ENCODE data around the gene CNTN4. TPM values are rescaled to one million over a fixed set of nuclear protein-coding genes. Genes with fewer than 3 reads are reported as not detected.

CNTN4 gene
- total RNA-seq, 1 donor from 2014 or later, result 22.1 TPM

DNA sequence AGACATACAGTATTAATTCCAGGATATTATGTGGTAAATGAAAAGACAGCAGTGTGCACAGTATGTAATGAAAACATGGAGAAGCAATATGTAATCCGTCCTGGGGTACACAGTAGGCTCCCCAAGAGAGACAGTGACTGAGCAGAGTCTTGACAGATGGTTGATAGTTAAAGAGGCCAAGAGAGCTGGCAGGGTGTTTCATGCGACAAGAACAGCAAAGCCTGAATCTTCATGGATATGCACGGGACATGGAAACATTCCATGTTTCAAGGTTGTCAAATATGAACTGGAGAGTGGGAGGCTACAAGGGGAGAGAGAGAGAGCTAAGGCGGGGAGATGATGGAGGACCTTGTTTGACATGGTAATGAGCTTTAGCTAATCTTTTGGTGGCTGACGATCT, 673.1 kb downstream of the CNTN4 start:
- no peaks in the 10 kb centered on the region for H3K27me3 ChIP-seq
- DNase-seq (ENCODE audit: extremely low spot score in 2 of 2), result no peak
- no peak for TF ChIP-seq POLR2AphosphoS5 (IDR thresholded peaks at IDR 0.05; ENCODE audit: insufficient read depth in 1 of 2, low read depth in 1 of 2)
- TF ChIP-seq, protein P1, sequence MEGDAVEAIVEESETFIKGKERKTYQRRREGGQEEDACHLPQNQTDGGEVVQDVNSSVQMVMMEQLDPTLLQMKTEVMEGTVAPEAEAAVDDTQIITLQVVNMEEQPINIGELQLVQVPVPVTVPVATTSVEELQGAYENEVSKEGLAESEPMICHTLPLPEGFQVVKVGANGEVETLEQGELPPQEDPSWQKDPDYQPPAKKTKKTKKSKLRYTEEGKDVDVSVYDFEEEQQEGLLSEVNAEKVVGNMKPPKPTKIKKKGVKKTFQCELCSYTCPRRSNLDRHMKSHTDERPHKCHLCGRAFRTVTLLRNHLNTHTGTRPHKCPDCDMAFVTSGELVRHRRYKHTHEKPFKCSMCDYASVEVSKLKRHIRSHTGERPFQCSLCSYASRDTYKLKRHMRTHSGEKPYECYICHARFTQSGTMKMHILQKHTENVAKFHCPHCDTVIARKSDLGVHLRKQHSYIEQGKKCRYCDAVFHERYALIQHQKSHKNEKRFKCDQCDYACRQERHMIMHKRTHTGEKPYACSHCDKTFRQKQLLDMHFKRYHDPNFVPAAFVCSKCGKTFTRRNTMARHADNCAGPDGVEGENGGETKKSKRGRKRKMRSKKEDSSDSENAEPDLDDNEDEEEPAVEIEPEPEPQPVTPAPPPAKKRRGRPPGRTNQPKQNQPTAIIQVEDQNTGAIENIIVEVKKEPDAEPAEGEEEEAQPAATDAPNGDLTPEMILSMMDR (IDR thresholded peaks at IDR 0.05), result no peak
- TF ChIP-seq POLR2A (IDR thresholded peaks at IDR 0.05), result no peak
- no peaks in the 10 kb centered on the region for H3K9me3 ChIP-seq
- H3K36me3 ChIP-seq, result no peaks in the 10 kb centered on the region
- no peak overlapping the region for H3K4me3 ChIP-seq
- intact Hi-C loops (cut with DNase I), result no loop called here
- H3K4me1 ChIP-seq, result no peaks in the 10 kb centered on the region
- no peak overlapping the region for H3K27ac ChIP-seq

DNA sequence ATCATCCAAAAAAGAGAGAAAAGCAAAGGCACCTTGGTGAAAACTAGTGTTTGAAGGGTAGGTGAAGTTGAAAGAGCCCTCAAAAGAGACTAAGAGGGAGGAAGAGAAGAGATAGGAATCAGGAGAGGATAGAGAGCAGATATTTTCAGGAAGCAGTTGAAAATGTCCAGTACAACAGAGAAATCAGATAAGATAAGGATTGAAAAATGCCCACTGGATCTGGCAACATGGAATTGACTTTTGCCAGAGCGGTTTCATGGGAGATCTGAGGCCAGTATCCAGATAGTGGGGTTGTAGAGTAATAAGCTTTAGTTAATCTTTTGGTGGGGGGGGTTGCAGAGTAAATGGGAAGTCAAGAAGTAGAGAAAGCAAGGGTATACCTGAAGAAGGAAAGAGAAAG, 674.1 kb downstream of the CNTN4 start:
- TF ChIP-seq POLR2A (IDR thresholded peaks at IDR 0.05) (no peak), POLR2AphosphoS5 (IDR thresholded peaks at IDR 0.05; ENCODE audit: insufficient read depth in 1 of 2, low read depth in 1 of 2) (no peak)
- TF ChIP-seq, protein P1 (IDR thresholded peaks at IDR 0.05), result no peak
- Histone ChIP-seq H3K27me3 (no peaks in the 10 kb centered on the region), H3K4me1 (no peaks in the 10 kb centered on the region), H3K9me3 (no peaks in the 10 kb centered on the region), H3K27ac (no peak overlapping the region), H3K36me3 (no peaks in the 10 kb centered on the region), H3K4me3 (no peak overlapping the region)
- DNase-seq (ENCODE audit: extremely low spot score in 2 of 2), result no peak
- intact Hi-C loops (cut with DNase I), result no loop called here

DNA sequence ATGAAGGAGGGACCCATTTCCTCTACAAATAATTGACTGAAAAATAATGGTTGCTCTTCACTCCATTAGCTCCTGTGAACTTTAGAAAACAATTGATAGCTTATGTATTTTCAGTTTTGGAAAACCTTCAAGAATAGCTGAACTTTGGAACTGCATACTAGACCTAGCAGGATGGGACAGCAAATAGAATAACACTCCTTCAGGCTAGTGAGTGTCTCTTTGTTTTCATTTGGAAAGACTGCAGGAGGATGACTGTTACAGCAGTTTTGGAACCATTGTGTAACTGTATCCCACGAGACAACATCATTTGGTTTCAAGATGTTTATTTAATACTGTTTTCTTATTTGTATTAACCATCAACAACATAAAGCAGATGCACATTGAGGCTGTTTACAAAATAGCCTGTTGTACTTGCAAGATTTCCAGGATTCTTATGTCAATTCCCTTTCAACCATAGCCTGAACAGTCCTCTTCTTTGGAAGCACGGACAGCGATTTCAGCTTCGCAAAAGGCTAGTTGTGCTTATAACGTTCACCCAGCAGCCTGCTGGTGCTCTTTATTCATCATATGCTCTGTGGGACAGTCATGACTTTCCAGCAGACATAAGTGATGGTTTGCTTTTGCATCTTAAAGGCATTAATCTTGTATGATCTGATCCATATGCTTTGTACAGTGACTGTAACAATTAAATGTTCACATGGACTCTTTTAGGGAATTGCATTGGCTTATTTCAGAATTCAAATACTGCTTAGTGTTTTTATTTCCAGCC, 676.0 kb downstream of the CNTN4 start:
- intact Hi-C loops (cut with DNase I), result no loop called here
- no peak for TF ChIP-seq POLR2AphosphoS5 (IDR thresholded peaks at IDR 0.05; ENCODE audit: insufficient read depth in 1 of 2, low read depth in 1 of 2)

DNA sequence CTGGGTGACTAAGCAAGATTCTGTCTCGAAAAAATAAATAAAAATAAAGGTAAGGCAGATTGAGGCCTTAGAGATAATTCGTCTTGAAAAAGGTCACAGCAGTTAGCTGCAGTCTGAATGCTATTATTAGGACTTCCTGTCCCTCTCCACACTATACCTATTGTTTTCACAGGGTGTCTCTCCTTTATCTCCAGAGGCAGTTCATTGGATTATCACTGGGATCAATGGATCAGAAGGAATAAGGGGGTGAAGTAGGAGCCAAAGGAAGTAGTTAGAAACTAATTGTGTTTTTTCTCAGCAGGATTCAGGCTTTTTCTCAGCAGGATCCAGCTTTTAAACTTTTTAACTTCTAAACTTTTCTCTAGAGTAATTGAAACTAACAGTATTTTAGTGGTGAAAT, 684.6 kb downstream of the CNTN4 start:
- H3K4me1 ChIP-seq, result no peaks in the 10 kb centered on the region
- no peak overlapping the region for H3K4me3 ChIP-seq
- no peaks in the 10 kb centered on the region for H3K9me3 ChIP-seq
- H3K27ac ChIP-seq, result no peak overlapping the region
- DNase-seq (ENCODE audit: extremely low spot score in 2 of 2), result no peak
- no peak for TF ChIP-seq POLR2AphosphoS5 (IDR thresholded peaks at IDR 0.05; ENCODE audit: insufficient read depth in 1 of 2, low read depth in 1 of 2)
- TF ChIP-seq, protein P1 (IDR thresholded peaks at IDR 0.05), result no peak
- TF ChIP-seq POLR2A (IDR thresholded peaks at IDR 0.05), result no peak
- H3K27me3 ChIP-seq, result no peaks in the 10 kb centered on the region
- intact Hi-C loops (cut with DNase I), result no loop called here
- H3K36me3 ChIP-seq, result no peaks in the 10 kb centered on the region

More for the DNA sequence above, 676.0 kb downstream of the CNTN4 start:
- no peaks in the 10 kb centered on the region for H3K27me3 ChIP-seq
- H3K27ac ChIP-seq, result no peak overlapping the region
- no peak overlapping the region for H3K4me3 ChIP-seq
- no peaks in the 10 kb centered on the region for H3K36me3 ChIP-seq
- no peaks in the 10 kb centered on the region for H3K4me1 ChIP-seq
- H3K9me3 ChIP-seq, result no peaks in the 10 kb centered on the region
- DNase-seq (ENCODE audit: extremely low spot score in 2 of 2), result no peak

DNA sequence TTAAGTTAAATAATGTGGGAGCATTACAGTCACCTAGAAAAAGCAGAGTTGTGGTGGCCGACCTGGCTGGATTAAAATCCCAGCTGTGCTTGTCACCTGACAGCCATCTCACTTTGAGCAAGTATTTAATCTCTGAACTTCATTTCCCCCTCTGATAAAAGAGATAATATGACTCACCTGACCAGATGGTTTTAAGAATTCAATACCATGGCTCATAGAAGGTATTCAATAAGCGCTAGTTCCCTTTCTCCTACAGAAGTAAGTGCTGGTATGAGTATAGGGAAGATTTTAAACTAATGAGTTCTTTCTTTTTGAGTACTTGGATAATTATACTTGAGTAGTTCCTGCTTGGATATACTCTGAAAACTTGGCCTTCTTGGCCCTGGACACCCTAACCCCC, 686.0 kb downstream of the CNTN4 start:
- Histone ChIP-seq H3K27ac (no peak overlapping the region), H3K27me3 (no peaks in the 10 kb centered on the region), H3K4me1 (no peaks in the 10 kb centered on the region), H3K4me3 (no peak overlapping the region), H3K9me3 (no peaks in the 10 kb centered on the region), H3K36me3 (no peaks in the 10 kb centered on the region)
- TF ChIP-seq, protein P1 (IDR thresholded peaks at IDR 0.05), result no peak
- TF ChIP-seq POLR2AphosphoS5 (IDR thresholded peaks at IDR 0.05; ENCODE audit: insufficient read depth in 1 of 2, low read depth in 1 of 2) (no peak), POLR2A (IDR thresholded peaks at IDR 0.05) (no peak)
- intact Hi-C loops (cut with DNase I), result no loop called here
- DNase-seq (ENCODE audit: extremely low spot score in 2 of 2), result no peak

All from vagina (tissue), 2 donors.